ENCODE data around the gene LRRTM4.

The LRRTM4 gene

DNA sequence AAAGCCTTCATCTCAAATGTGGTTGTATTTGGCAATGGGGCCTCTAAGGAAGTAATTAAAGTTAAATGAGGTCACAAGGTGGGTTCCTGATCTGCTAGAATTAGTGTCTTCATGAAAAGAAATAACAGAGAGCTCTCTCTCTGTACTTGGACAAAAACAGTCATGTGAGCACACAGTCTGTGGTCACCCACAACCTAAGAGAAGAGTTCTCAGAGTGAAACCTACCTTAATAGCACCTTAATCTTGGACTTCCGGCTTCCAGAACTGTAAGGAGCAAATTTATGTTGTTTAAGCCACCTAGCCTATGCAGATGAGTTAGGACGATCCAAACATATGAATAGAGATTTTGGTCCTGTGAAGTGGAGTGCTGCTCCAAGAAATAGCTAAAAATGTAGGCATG lies 758.9 kb downstream of the LRRTM4 start:
- in situ Hi-C loops (cut with MboI; ENCODE audit: low pct_unique_long_range_greater_than_20kb, low sequenced_read_pairs, unreplicated experiment): no loop called here
- TF ChIP-seq, protein P1, sequence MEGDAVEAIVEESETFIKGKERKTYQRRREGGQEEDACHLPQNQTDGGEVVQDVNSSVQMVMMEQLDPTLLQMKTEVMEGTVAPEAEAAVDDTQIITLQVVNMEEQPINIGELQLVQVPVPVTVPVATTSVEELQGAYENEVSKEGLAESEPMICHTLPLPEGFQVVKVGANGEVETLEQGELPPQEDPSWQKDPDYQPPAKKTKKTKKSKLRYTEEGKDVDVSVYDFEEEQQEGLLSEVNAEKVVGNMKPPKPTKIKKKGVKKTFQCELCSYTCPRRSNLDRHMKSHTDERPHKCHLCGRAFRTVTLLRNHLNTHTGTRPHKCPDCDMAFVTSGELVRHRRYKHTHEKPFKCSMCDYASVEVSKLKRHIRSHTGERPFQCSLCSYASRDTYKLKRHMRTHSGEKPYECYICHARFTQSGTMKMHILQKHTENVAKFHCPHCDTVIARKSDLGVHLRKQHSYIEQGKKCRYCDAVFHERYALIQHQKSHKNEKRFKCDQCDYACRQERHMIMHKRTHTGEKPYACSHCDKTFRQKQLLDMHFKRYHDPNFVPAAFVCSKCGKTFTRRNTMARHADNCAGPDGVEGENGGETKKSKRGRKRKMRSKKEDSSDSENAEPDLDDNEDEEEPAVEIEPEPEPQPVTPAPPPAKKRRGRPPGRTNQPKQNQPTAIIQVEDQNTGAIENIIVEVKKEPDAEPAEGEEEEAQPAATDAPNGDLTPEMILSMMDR (IDR thresholded peaks at IDR 0.05; ENCODE audit: extremely low read depth, insufficient read depth, missing control alignments): no peak
- DNase-seq (ENCODE audit: low spot score): no peak

GRCh38 chr2:76760367-76760704 lies 761.8 kb downstream of the LRRTM4 start:
- DNase-seq (ENCODE audit: low spot score): no peak
- TF ChIP-seq, protein P1 (IDR thresholded peaks at IDR 0.05; ENCODE audit: extremely low read depth, insufficient read depth, missing control alignments): no peak
- in situ Hi-C loops (cut with MboI; ENCODE audit: low pct_unique_long_range_greater_than_20kb, low sequenced_read_pairs, unreplicated experiment): no loop called here

DNA sequence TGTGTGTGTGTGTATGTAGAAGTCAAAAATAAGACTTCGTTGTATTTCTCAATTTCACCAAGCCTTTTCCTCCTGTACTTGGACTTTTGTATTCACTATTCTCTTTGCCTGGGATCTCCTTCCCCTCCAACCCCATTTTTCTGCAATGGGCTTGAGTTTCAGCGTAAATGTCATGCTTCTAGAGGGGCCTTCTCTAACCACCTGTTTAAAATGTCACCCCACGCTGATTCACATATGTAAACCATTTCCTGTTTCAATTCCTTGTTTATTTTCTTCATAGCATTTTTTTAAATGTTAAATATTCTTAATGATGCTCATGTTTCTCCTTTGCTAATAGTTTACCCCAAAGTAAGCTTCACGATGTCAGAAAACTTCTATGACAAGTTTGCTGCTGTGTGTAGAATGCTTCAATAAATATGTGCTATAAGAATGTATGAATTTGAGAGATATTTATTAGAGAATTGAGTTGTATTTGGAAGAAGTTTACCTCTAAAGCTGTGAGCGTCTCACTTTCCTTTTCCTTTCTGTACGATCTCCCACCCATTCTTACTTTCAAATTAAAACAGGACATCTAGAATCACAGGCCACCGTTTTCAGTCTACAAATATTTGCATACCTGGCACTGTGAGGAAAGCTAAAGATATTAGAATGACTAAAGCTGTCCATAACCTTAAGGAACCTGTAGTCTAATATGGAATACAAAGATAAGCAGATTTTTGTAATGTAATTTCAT lies 762.4 kb downstream of the LRRTM4 start:
- in situ Hi-C loops (cut with MboI; ENCODE audit: low pct_unique_long_range_greater_than_20kb, low sequenced_read_pairs, unreplicated experiment): no loop called here
- TF ChIP-seq, protein P1 (IDR thresholded peaks at IDR 0.05; ENCODE audit: extremely low read depth, insufficient read depth, missing control alignments): no peak
- no peak for DNase-seq (ENCODE audit: low spot score)

DNA sequence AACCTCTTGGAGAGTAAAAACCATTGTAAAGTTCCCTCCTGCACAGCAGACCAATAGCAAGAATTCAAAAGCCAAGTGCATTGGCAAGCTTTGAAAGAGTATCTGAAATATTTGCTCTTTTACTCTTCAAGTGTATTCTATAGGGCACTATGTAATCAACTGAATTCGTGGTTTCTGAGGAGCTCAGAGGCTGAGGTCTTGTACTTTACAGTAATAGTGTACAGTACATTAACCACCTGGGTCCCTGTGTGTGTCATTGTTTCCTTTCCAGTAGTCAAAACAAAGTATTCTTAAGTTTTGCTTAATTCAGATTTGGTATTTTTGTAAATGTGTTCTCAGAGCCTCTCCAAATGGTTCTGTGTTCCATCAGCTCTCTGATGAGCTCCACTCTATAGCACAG lies 769.7 kb downstream of the LRRTM4 start:
- TF ChIP-seq, protein P1 (IDR thresholded peaks at IDR 0.05; ENCODE audit: extremely low read depth, insufficient read depth, missing control alignments): no peak
- DNase-seq (ENCODE audit: low spot score): no peak
- in situ Hi-C loops (cut with MboI; ENCODE audit: low pct_unique_long_range_greater_than_20kb, low sequenced_read_pairs, unreplicated experiment): no loop called here

DNA sequence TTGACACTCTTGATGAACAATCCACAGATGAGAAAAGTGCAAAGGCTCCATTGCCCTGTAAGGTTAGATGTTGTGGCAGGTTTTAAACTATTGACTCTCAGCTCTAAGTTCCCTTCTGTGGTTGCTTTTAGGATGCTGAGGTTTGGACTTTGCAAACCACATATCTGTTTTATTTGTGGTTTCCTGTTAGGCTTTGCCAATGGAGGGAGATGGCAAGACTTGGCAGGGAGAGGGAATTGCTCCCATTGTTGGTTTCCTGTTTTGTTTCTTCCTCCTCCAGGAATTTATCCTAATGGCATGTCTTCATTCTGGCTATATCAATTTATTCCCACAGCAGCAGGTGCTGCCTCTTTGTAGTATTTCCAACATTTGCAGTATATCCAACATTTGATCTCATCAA lies 772.3 kb downstream of the LRRTM4 start:
- in situ Hi-C loops (cut with MboI; ENCODE audit: low pct_unique_long_range_greater_than_20kb, low sequenced_read_pairs, unreplicated experiment): no loop called here
- no peak for DNase-seq (ENCODE audit: low spot score)
- TF ChIP-seq, protein P1 (IDR thresholded peaks at IDR 0.05; ENCODE audit: extremely low read depth, insufficient read depth, missing control alignments): no peak

DNA sequence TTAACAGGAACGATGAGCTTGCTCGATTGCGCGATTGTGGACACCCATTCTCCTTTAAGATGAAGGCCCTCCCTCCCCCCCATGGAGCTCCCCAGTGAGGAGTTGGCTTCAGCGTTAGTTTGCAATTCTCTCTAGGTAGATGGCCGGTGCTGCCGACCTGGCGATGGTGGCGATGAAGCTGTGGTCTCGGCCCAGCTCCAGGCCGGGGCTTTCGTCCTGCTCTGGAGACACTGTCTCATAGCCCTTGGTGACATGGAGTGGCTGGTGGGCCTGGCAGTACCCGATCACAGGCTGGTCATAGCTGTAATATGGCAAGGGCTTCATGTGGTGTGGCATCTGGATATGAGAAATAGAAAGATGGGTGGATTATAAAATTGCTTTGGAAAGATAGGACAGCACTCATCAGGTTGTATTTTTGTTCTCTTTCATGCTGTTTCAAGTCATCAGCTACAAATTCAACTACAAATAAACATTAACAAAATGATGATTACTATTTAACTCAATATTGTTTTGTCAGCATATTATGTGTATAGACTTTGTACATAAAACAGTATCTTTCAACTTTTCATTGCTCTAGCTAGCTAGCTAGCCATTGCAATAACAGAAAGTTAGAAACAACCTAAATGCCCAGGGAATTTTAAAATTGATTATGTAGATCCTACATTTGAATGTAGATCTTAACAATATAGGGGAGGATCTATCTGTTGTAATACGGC lies 773.4 kb downstream of the LRRTM4 start:
- TF ChIP-seq, protein P1 (IDR thresholded peaks at IDR 0.05; ENCODE audit: extremely low read depth, insufficient read depth, missing control alignments): no peak
- DNase-seq (ENCODE audit: low spot score): no peak
- in situ Hi-C loops (cut with MboI; ENCODE audit: low pct_unique_long_range_greater_than_20kb, low sequenced_read_pairs, unreplicated experiment): no loop called here
